HG03045 (cell line): ENCODE measurements around the gene CHST12.
"Not testable (repeated sequence)": the region's sequence is repeated elsewhere in the genome, so short reads cannot be mapped to it uniquely, and the experiment has no call there.

ENCODE experiments used
- ATAC-seq: cut with Tn5 transposase; IDR thresholded peaks from one replicate; pipeline ENCODE4 v1.9.1; 2021; ENCODE audit warnings: mild to moderate bottlenecking, moderate library complexity; ENCODE audit not compliant: unreplicated experiment

Gene CHST12

GRCh38 chr7:2453849-2454248 is 50.4 kb downstream of the CHST12 start:
- ATAC-seq = not testable (repeated sequence)

- ATAC-seq = no peak
These were observed 56.3 kb downstream of the CHST12 start for GRCh38 chr7:2459674-2460073.

- ATAC-seq = no peak
These were observed 56.8 kb downstream of the CHST12 start for GRCh38 chr7:2460188-2460587.

GRCh38 chr7:2460641-2461040 is 57.2 kb downstream of the CHST12 start:
- ATAC-seq = no peak

- no peak for ATAC-seq
These were observed 58.0 kb downstream of the CHST12 start for GRCh38 chr7:2461268-2462026.

- ATAC-seq = no peak
These were observed 59.3 kb downstream of the CHST12 start for GRCh38 chr7:2462731-2463130.

- no peak for ATAC-seq
These were observed 62.5 kb downstream of the CHST12 start for GRCh38 chr7:2465928-2466327.

- no peak for ATAC-seq
These were observed 63.3 kb downstream of the CHST12 start for GRCh38 chr7:2466675-2467074.

- ATAC-seq = no peak
These were observed 64.8 kb downstream of the CHST12 start for GRCh38 chr7:2468227-2468626.

- ATAC-seq = not testable (repeated sequence)
These were observed 66.2 kb downstream of the CHST12 start for GRCh38 chr7:2469460-2470203.

GRCh38 chr7:2470204-2471021 is 67.0 kb downstream of the CHST12 start:
- no peak for ATAC-seq

- ATAC-seq = no peak
These were observed 67.6 kb downstream of the CHST12 start for GRCh38 chr7:2471022-2471329.

GRCh38 chr7:2471396-2471795 is 68.0 kb downstream of the CHST12 start:
- ATAC-seq = no peak

- ATAC-seq = no peak
These were observed 69.3 kb downstream of the CHST12 start for GRCh38 chr7:2472739-2473138.

- no peak for ATAC-seq
These were observed 70.2 kb downstream of the CHST12 start for GRCh38 chr7:2473496-2474180.

GRCh38 chr7:2474224-2474623 is 70.8 kb downstream of the CHST12 start:
- no peak for ATAC-seq

- ATAC-seq = no peak
These were observed 71.6 kb downstream of the CHST12 start for GRCh38 chr7:2474813-2475677.

GRCh38 chr7:2475678-2476015 is 72.2 kb downstream of the CHST12 start:
- no peak for ATAC-seq

- ATAC-seq = no peak
These were observed 72.9 kb downstream of the CHST12 start, which contains the start of gene GRIFIN for GRCh38 chr7:2476298-2476697. TSS of gene GRIFIN (minus strand) at chr7:2476398. CDS start at chr7:2476383, 15 bp downstream.

GRCh38 chr7:2476776-2477446 is 73.5 kb downstream of the CHST12 start:
- no peak for ATAC-seq
